WTC11 (cell line): ENCODE results near the gene GALNT13. TPM values are rescaled to one million over a fixed set of nuclear protein-coding genes. Genes with fewer than 3 reads are reported as not detected.

Experiments used
- ATAC-seq: fragments of 200-7000 bp; cut with Tn5 transposase; 2 replicates; pipeline ENCODE4 v1.10.0; 2021; ENCODE audit warnings: mild to moderate bottlenecking, moderate library complexity
- CTCF ChIA-PET: fragments of 300-600 bp; sonication (Branson Sonifier 250); formaldehyde crosslinking; loops from one replicate; lab custom pipeline; 2021; ENCODE audit warnings: antibody characterized with exemption; lab: Charles Lee
- POLR2A ChIA-PET: fragments of 350-600 bp; sonication (Branson Sonifier 250); formaldehyde crosslinking; loops from one replicate; lab custom pipeline; 2021; ENCODE audit warnings: antibody characterized with exemption; lab: Charles Lee
- DNase-seq: peaks from one replicate; pipeline ENCODE4 v3.0.0; 2021; ENCODE audit warnings: low spot score
- H3K27ac Mint-ChIP-seq: 2 replicates; pipeline ENCODE4 v1.8.0; 2021; ENCODE audit warnings: mixed read lengths
- H3K27me3 Mint-ChIP-seq: 2 replicates; pipeline ENCODE4 v1.8.0; 2021; ENCODE audit warnings: low read depth, mild to moderate bottlenecking, moderate library complexity, mixed read lengths
- H3K36me3 Mint-ChIP-seq: 2 replicates; pipeline ENCODE4 v1.8.0; 2021; ENCODE audit warnings: mixed read lengths
- H3K4me1 Mint-ChIP-seq: 2 replicates; pipeline ENCODE4 v1.8.0; 2022; ENCODE audit warnings: mixed read lengths
- H3K4me3 Mint-ChIP-seq: 2 replicates; pipeline ENCODE4 v1.8.0; 2021; ENCODE audit warnings: mild to moderate bottlenecking, moderate library complexity, mixed read lengths
- H3K9me3 Mint-ChIP-seq: 2 replicates; pipeline ENCODE4 v1.8.0; 2021; ENCODE audit warnings: mixed read lengths
- FOXJ3 ChIP-seq: sonication (generic); formaldehyde crosslinking; IDR thresholded peaks from 2 replicates; pipeline ENCODE4 v1.9.0; 2021; ENCODE audit warnings: missing genetic modification reagents, mild to moderate bottlenecking, borderline replicate concordance
- HMGA2 ChIP-seq: fragments of 250-450 bp; sonication (Bioruptor Pico); IDR thresholded peaks from 2 replicates; pipeline ENCODE4 v1.4.0; 2021; ENCODE audit warnings: mild to moderate bottlenecking, moderate library complexity
- JAZF1 ChIP-seq: fragments of 250-450 bp; sonication (Bioruptor Pico); IDR thresholded peaks from 2 replicates; pipeline ENCODE4 v1.9.0; 2021; ENCODE audit warnings: moderate library complexity, mild to moderate bottlenecking, inconsistent platforms
- NFYB ChIP-seq: sonication (generic); formaldehyde crosslinking; conservative IDR thresholded peaks from 2 replicates; pipeline ENCODE4 v1.8.0; 2022; ENCODE audit warnings: low read depth, missing genetic modification reagents
- RORB ChIP-seq: fragments of 250-450 bp; sonication (Bioruptor Pico); IDR thresholded peaks from 2 replicates; pipeline ENCODE4 v1.9.0; 2021; ENCODE audit warnings: mild to moderate bottlenecking
- SMAD3 ChIP-seq: sonication (generic); formaldehyde crosslinking; IDR thresholded peaks from 2 replicates; pipeline ENCODE4 v1.8.0; 2022; ENCODE audit warnings: missing genetic modification reagents, mild to moderate bottlenecking, borderline replicate concordance
- TCF7 ChIP-seq: sonication (generic); formaldehyde crosslinking; IDR thresholded peaks from 2 replicates; pipeline ENCODE4 v1.8.0; 2022; ENCODE audit warnings: mild to moderate bottlenecking, low read depth, missing genetic modification reagents, moderate library complexity
- TEAD4 ChIP-seq: sonication (generic); formaldehyde crosslinking; IDR thresholded peaks from 2 replicates; pipeline ENCODE4 v1.8.0; 2022; ENCODE audit warnings: mild to moderate bottlenecking, missing genetic modification reagents
- ZNF219 ChIP-seq: sonication (generic); formaldehyde crosslinking; IDR thresholded peaks from 2 replicates; pipeline ENCODE4 v1.8.0; 2023; ENCODE audit warnings: missing genetic modification reagents, mild to moderate bottlenecking, borderline replicate concordance
- ZNF232 ChIP-seq: sonication (generic); formaldehyde crosslinking; IDR thresholded peaks from 2 replicates; pipeline ENCODE4 v1.8.0; 2022; ENCODE audit warnings: mild to moderate bottlenecking, missing genetic modification reagents
- ZNF396 ChIP-seq: fragments of 250-450 bp; sonication (Bioruptor Pico); IDR thresholded peaks from 2 replicates; pipeline ENCODE4 v1.8.0; 2021; ENCODE audit warnings: mild to moderate bottlenecking, moderate library complexity, borderline replicate concordance
- total RNA-seq: library from RNA; stranded (reverse); gene quantifications from 3 replicates; pipeline ENCODE4 v1.2.3, GENCODE V29; 2021
- TF ChIP-seq, protein P1 (sequence below): sonication (generic); formaldehyde crosslinking; IDR thresholded peaks from 2 replicates; pipeline ENCODE4 v1.8.0; 2023; ENCODE audit warnings: missing genetic modification reagents, mild to moderate bottlenecking, borderline replicate concordance
- TF ChIP-seq, protein P2 (sequence below): sonication (generic); formaldehyde crosslinking; IDR thresholded peaks from 2 replicates; pipeline ENCODE4 v1.8.1; 2023; ENCODE audit warnings: mild to moderate bottlenecking, missing genetic modification reagents
- TF ChIP-seq, protein P3 (sequence below): sonication (generic); formaldehyde crosslinking; IDR thresholded peaks from 2 replicates; pipeline ENCODE4 v1.8.1; 2023; ENCODE audit warnings: mild to moderate bottlenecking, missing genetic modification reagents, borderline replicate concordance
- TF ChIP-seq, protein P4 (sequence below): sonication (generic); formaldehyde crosslinking; IDR thresholded peaks from 2 replicates; pipeline ENCODE4 v1.8.0; 2022; ENCODE audit warnings: mild to moderate bottlenecking, missing genetic modification reagents
- TF ChIP-seq, protein P5 (sequence below): sonication (generic); formaldehyde crosslinking; IDR thresholded peaks from 2 replicates; pipeline ENCODE4 v1.8.0; 2022; ENCODE audit warnings: mild to moderate bottlenecking, missing genetic modification reagents
- TF ChIP-seq, protein P6 (sequence below): sonication (generic); formaldehyde crosslinking; IDR thresholded peaks from 2 replicates; pipeline ENCODE4 v1.8.0; 2023; ENCODE audit warnings: missing genetic modification reagents
- TF ChIP-seq, protein P7 (sequence below): fragments of 250-450 bp; sonication (Bioruptor Pico); IDR thresholded peaks from 2 replicates; pipeline ENCODE4 v1.9.0; 2021; ENCODE audit warnings: mild to moderate bottlenecking
- TF ChIP-seq, protein P8 (sequence below): sonication (generic); formaldehyde crosslinking; IDR thresholded peaks from 2 replicates; pipeline ENCODE4 v1.8.0; 2022; ENCODE audit warnings: mild to moderate bottlenecking, missing genetic modification reagents

The GALNT13 gene
- total RNA-seq, 1 experiment from 2014 or later, result 9.9 TPM

DNA sequence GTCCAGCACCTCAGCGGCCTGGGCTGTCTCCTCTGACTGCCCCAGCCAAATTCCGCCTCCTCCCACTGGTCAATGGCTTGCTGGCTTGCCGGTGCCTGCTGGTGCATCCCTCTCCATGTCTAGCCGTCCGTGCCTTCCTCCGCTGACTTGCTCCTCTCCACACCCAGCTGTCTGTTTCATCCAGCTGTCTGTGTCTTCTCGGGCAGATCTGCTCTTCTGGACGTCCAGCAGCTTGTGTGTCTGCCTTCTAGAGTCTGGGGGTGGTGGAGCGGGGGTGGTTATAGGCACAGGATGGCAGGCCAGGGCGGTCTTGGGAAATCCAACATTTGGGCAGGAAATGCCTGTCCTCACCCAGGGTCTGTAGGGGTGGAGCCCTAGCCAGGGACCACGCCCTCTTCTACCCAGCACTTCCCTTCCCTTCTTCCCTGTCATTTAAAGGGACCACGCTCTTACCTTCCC lies 369.2 kb downstream of the GALNT13 start (continued):
- TF ChIP-seq, protein P1, sequence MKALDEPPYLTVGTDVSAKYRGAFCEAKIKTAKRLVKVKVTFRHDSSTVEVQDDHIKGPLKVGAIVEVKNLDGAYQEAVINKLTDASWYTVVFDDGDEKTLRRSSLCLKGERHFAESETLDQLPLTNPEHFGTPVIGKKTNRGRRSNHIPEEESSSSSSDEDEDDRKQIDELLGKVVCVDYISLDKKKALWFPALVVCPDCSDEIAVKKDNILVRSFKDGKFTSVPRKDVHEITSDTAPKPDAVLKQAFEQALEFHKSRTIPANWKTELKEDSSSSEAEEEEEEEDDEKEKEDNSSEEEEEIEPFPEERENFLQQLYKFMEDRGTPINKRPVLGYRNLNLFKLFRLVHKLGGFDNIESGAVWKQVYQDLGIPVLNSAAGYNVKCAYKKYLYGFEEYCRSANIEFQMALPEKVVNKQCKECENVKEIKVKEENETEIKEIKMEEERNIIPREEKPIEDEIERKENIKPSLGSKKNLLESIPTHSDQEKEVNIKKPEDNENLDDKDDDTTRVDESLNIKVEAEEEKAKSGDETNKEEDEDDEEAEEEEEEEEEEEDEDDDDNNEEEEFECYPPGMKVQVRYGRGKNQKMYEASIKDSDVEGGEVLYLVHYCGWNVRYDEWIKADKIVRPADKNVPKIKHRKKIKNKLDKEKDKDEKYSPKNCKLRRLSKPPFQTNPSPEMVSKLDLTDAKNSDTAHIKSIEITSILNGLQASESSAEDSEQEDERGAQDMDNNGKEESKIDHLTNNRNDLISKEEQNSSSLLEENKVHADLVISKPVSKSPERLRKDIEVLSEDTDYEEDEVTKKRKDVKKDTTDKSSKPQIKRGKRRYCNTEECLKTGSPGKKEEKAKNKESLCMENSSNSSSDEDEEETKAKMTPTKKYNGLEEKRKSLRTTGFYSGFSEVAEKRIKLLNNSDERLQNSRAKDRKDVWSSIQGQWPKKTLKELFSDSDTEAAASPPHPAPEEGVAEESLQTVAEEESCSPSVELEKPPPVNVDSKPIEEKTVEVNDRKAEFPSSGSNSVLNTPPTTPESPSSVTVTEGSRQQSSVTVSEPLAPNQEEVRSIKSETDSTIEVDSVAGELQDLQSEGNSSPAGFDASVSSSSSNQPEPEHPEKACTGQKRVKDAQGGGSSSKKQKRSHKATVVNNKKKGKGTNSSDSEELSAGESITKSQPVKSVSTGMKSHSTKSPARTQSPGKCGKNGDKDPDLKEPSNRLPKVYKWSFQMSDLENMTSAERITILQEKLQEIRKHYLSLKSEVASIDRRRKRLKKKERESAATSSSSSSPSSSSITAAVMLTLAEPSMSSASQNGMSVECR (CRISPR knock-in tag), result no peak

DNA sequence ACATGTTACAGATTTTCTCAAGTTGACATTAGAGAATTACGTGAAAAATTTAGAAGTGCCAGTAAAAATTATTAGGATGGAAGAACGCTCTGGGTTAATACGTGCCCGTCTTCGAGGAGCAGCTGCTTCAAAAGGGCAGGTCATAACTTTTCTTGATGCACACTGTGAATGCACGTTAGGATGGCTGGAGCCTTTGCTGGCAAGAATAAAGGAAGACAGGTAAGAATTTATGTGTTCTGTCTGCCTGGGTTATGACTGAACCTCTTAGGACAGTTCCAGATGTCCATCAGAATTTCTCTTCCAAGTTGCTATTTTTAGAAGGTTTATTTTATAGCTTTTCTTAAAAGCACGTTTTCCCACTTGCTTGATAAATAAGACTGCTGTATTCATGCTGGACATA lies 371.0 kb downstream of the GALNT13 start:
- Mint-ChIP-seq H3K27ac (no peak overlapping the region), H3K27me3 (no peaks in the 10 kb centered on the region), H3K9me3 (no peaks in the 10 kb centered on the region), H3K36me3 (no peaks in the 10 kb centered on the region), H3K4me3 (no peak overlapping the region)
- ATAC-seq (no peak), DNase-seq (no peak)
- POLR2A ChIA-PET, result no interaction called here
- CTCF ChIA-PET, result no interaction called here
- TF ChIP-seq, protein P2, sequence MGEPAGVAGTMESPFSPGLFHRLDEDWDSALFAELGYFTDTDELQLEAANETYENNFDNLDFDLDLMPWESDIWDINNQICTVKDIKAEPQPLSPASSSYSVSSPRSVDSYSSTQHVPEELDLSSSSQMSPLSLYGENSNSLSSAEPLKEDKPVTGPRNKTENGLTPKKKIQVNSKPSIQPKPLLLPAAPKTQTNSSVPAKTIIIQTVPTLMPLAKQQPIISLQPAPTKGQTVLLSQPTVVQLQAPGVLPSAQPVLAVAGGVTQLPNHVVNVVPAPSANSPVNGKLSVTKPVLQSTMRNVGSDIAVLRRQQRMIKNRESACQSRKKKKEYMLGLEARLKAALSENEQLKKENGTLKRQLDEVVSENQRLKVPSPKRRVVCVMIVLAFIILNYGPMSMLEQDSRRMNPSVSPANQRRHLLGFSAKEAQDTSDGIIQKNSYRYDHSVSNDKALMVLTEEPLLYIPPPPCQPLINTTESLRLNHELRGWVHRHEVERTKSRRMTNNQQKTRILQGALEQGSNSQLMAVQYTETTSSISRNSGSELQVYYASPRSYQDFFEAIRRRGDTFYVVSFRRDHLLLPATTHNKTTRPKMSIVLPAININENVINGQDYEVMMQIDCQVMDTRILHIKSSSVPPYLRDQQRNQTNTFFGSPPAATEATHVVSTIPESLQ (CRISPR knock-in tag), result no peak
- TF ChIP-seq SMAD3 (CRISPR knock-in tag), result no peak
- TF ChIP-seq RORB (CRISPR knock-in tag), result no peak
- no peak for TF ChIP-seq NFYB (CRISPR knock-in tag)
- no peak for TF ChIP-seq FOXJ3 (CRISPR knock-in tag)
- TF ChIP-seq JAZF1 (CRISPR knock-in tag), result no peak
- TF ChIP-seq HMGA2, result no peak
- TF ChIP-seq, protein P3, sequence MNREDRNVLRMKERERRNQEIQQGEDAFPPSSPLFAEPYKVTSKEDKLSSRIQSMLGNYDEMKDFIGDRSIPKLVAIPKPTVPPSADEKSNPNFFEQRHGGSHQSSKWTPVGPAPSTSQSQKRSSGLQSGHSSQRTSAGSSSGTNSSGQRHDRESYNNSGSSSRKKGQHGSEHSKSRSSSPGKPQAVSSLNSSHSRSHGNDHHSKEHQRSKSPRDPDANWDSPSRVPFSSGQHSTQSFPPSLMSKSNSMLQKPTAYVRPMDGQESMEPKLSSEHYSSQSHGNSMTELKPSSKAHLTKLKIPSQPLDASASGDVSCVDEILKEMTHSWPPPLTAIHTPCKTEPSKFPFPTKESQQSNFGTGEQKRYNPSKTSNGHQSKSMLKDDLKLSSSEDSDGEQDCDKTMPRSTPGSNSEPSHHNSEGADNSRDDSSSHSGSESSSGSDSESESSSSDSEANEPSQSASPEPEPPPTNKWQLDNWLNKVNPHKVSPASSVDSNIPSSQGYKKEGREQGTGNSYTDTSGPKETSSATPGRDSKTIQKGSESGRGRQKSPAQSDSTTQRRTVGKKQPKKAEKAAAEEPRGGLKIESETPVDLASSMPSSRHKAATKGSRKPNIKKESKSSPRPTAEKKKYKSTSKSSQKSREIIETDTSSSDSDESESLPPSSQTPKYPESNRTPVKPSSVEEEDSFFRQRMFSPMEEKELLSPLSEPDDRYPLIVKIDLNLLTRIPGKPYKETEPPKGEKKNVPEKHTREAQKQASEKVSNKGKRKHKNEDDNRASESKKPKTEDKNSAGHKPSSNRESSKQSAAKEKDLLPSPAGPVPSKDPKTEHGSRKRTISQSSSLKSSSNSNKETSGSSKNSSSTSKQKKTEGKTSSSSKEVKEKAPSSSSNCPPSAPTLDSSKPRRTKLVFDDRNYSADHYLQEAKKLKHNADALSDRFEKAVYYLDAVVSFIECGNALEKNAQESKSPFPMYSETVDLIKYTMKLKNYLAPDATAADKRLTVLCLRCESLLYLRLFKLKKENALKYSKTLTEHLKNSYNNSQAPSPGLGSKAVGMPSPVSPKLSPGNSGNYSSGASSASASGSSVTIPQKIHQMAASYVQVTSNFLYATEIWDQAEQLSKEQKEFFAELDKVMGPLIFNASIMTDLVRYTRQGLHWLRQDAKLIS (CRISPR knock-in tag), result no peak
- no peak for TF ChIP-seq TEAD4
- no peak for TF ChIP-seq TCF7
- TF ChIP-seq, protein P4, sequence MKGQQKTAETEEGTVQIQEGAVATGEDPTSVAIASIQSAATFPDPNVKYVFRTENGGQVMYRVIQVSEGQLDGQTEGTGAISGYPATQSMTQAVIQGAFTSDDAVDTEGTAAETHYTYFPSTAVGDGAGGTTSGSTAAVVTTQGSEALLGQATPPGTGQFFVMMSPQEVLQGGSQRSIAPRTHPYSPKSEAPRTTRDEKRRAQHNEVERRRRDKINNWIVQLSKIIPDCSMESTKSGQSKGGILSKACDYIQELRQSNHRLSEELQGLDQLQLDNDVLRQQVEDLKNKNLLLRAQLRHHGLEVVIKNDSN (CRISPR knock-in tag), result no peak
- no peak for TF ChIP-seq ZNF232
- no peak for TF ChIP-seq ZNF396 (CRISPR knock-in tag)
- TF ChIP-seq, protein P5, sequence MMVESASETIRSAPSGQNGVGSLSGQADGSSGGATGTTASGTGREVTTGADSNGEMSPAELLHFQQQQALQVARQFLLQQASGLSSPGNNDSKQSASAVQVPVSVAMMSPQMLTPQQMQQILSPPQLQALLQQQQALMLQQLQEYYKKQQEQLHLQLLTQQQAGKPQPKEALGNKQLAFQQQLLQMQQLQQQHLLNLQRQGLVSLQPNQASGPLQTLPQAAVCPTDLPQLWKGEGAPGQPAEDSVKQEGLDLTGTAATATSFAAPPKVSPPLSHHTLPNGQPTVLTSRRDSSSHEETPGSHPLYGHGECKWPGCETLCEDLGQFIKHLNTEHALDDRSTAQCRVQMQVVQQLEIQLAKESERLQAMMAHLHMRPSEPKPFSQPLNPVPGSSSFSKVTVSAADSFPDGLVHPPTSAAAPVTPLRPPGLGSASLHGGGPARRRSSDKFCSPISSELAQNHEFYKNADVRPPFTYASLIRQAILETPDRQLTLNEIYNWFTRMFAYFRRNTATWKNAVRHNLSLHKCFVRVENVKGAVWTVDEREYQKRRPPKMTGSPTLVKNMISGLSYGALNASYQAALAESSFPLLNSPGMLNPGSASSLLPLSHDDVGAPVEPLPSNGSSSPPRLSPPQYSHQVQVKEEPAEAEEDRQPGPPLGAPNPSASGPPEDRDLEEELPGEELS (CRISPR knock-in tag), result no peak
- TF ChIP-seq, protein P6, sequence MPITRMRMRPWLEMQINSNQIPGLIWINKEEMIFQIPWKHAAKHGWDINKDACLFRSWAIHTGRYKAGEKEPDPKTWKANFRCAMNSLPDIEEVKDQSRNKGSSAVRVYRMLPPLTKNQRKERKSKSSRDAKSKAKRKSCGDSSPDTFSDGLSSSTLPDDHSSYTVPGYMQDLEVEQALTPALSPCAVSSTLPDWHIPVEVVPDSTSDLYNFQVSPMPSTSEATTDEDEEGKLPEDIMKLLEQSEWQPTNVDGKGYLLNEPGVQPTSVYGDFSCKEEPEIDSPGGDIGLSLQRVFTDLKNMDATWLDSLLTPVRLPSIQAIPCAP (CRISPR knock-in tag), result no peak
- TF ChIP-seq, protein P7, sequence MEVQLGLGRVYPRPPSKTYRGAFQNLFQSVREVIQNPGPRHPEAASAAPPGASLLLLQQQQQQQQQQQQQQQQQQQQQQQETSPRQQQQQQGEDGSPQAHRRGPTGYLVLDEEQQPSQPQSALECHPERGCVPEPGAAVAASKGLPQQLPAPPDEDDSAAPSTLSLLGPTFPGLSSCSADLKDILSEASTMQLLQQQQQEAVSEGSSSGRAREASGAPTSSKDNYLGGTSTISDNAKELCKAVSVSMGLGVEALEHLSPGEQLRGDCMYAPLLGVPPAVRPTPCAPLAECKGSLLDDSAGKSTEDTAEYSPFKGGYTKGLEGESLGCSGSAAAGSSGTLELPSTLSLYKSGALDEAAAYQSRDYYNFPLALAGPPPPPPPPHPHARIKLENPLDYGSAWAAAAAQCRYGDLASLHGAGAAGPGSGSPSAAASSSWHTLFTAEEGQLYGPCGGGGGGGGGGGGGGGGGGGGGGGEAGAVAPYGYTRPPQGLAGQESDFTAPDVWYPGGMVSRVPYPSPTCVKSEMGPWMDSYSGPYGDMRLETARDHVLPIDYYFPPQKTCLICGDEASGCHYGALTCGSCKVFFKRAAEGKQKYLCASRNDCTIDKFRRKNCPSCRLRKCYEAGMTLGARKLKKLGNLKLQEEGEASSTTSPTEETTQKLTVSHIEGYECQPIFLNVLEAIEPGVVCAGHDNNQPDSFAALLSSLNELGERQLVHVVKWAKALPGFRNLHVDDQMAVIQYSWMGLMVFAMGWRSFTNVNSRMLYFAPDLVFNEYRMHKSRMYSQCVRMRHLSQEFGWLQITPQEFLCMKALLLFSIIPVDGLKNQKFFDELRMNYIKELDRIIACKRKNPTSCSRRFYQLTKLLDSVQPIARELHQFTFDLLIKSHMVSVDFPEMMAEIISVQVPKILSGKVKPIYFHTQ (CRISPR knock-in tag), result no peak
- TF ChIP-seq ZNF219 (CRISPR knock-in tag), result no peak
- TF ChIP-seq, protein P8, sequence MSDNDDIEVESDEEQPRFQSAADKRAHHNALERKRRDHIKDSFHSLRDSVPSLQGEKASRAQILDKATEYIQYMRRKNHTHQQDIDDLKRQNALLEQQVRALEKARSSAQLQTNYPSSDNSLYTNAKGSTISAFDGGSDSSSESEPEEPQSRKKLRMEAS (CRISPR knock-in tag), result no peak
- TF ChIP-seq, all 79 proteins: peak for 0
- H3K4me1 Mint-ChIP-seq, result peaks cover 22% of the 10 kb centered on the region
